ENCODE data around the gene ISYNA1.
A peak's percentile ranks its signal among the peaks of the same experiment; 100 is the strongest.

ISYNA1 gene

GRCh38 chr19:18442941-18443340, 5.0 kb upstream of the ISYNA1 start:
- DNase-seq, result no peak

- no peak for DNase-seq
These were observed 4.2 kb upstream of the ISYNA1 start for GRCh38 chr19:18441804-18442788.

GRCh38 chr19:18440936-18441803, 3.2 kb upstream of the ISYNA1 start:
- no peak for DNase-seq

GRCh38 chr19:18440415-18440877, 2.5 kb upstream of the ISYNA1 start:
- DNase-seq, result no peak

GRCh38 chr19:18439910-18440237, 1.9 kb upstream of the ISYNA1 start:
- DNase-seq, result no peak

GRCh38 chr19:18439025-18439909, 1.3 kb upstream of the ISYNA1 start:
- peak; percentile 39 for DNase-seq

GRCh38 chr19:18438331-18439024, 545 bp upstream of the ISYNA1 start:
- no peak for DNase-seq

- no peak for DNase-seq
These were observed 1.1 kb downstream of the ISYNA1 start for GRCh38 chr19:18436671-18437490.

GRCh38 chr19:18435842-18436670, 1.9 kb downstream of the ISYNA1 start:
- no peak for DNase-seq

GRCh38 chr19:18435178-18435841, 2.6 kb downstream of the ISYNA1 start:
- no peak for DNase-seq

GRCh38 chr19:18434411-18435175, 3.3 kb downstream of the ISYNA1 start:
- no peak for DNase-seq

GRCh38 chr19:18433735-18434398, 4.1 kb downstream of the ISYNA1 start:
- no peak for DNase-seq

- no peak for DNase-seq
These were observed 4.8 kb downstream of the ISYNA1 start for GRCh38 chr19:18433015-18433691.

GRCh38 chr19:18432275-18433014, 5.5 kb downstream of the ISYNA1 start:
- no peak for DNase-seq

- no peak for DNase-seq
These were observed 6.4 kb downstream of the ISYNA1 start for GRCh38 chr19:18431351-18432197.

Measured in NCI-H524 treated with DMSO at 0.1 percent for 48 hours (cell line).